Tibial artery (tissue), 4 donors: ENCODE results near the gene CREB3L2.
A peak's percentile ranks its signal among the peaks of the same experiment; 100 is the strongest.

ENCODE experiments used
- DNase-seq, 2 donors: peaks; one replicate each; pipeline ENCODE4 v3.0.0-alpha.2; 2019
- H3K27ac ChIP-seq, 2 donors: fragments of 200-600 bp; sonication (generic) in 1 of 2; 1 replicate in 1 of 2; 2 replicates in 1 of 2; pipeline ENCODE4 v1.5.1; 2018 to 2019; ENCODE audit warnings: mild to moderate bottlenecking in 1 of 2
- H3K27me3 ChIP-seq, 2 donors: fragments of 200-600 bp; sonication (generic) in 1 of 2; one replicate each; pipeline versions ENCODE4 v1.5.1 to v1.6.0; 2016 to 2019
- H3K36me3 ChIP-seq, 3 donors: fragments of 200-600 bp; sonication (generic) in 2 of 3; one replicate each; pipeline ENCODE4 v1.5.1; 2016 to 2019; ENCODE audit warnings: mild to moderate bottlenecking in 2 of 3
- H3K4me1 ChIP-seq, 4 donors: fragments of 200-600 bp; sonication (generic) in 2 of 4; 1 replicate in 3 of 4; 2 replicates in 1 of 4; pipeline ENCODE4 v1.5.1; 2016 to 2019
- H3K4me3 ChIP-seq, 2 donors: fragments of 200-600 bp; sonication (generic) in 1 of 2; 1 replicate in 1 of 2; 2 replicates in 1 of 2; pipeline ENCODE4 v1.5.1; 2018 to 2019; ENCODE audit warnings: mild to moderate bottlenecking in 2 of 2
- H3K9me3 ChIP-seq, 3 donors: fragments of 200-600 bp; sonication (generic) in 1 of 3; one replicate each; pipeline ENCODE4 v1.5.1; 2016 to 2019
- CTCF ChIP-seq, 2 experiments: fragments of 200-600 bp in 1 of 2; fragments of 450-650 bp in 1 of 2; IDR thresholded peaks; one replicate each; pipeline ENCODE4 v1.5.1; 2017 to 2019; ENCODE audit warnings: antibody characterized with exemption in 2 of 2, mild to moderate bottlenecking in 1 of 2, moderate library complexity in 1 of 2
- intact Hi-C: fragments of 100-400 bp; cut with DNase I; formaldehyde crosslinking; loops from one replicate; pipeline ENCODE4 v1.15.0; 2023; ENCODE audit warnings: low total_unique reads

The CREB3L2 gene

GRCh38 chr7:137878333-137878961 is 123.4 kb downstream of the CREB3L2 start:
- peak; percentile 75 to 86 for DNase-seq
- peaks cover 33 to 75% (median 38%) of the 10 kb centered on the region in 3 donors for H3K36me3 ChIP-seq
- H3K4me3 ChIP-seq: no peak overlapping the region
- TF ChIP-seq CTCF (IDR thresholded peaks at IDR 0.05): no peak
- H3K4me1 ChIP-seq: peaks cover 0 to 89% (median 20%) of the 10 kb centered on the region in 4 donors
- intact Hi-C loops: no loop called here
- no peaks in the 10 kb centered on the region for H3K27me3 ChIP-seq
- H3K27ac ChIP-seq: peak overlapping the region; percentile 62 to 65
- peaks cover 0 to 5% (median 0%) of the 10 kb centered on the region in 3 donors for H3K9me3 ChIP-seq

- Histone ChIP-seq H3K4me1 (peaks cover 0 to 79% (median 16%) of the 10 kb centered on the region in 4 donors), H3K27me3 (no peaks in the 10 kb centered on the region), H3K27ac (peak overlapping the region; percentile 30 to 65), H3K4me3 (no peak overlapping the region), H3K36me3 (peaks cover 23 to 70% (median 25%) of the 10 kb centered on the region in 3 donors), H3K9me3 (peaks cover 0 to 5% (median 0%) of the 10 kb centered on the region in 3 donors)
- TF ChIP-seq CTCF (IDR thresholded peaks at IDR 0.05): no peak
- DNase-seq: no peak
- intact Hi-C loops: no loop called here
Observed at GRCh38 chr7:137877027-137877675, 124.7 kb downstream of the CREB3L2 start.

GRCh38 chr7:137875746-137876145 is 126.1 kb downstream of the CREB3L2 start:
- Histone ChIP-seq H3K4me1 (peaks cover 0 to 84% (median 16%) of the 10 kb centered on the region in 4 donors), H3K27ac (peak overlapping the region in 1 of 2 donors; percentile 35), H3K36me3 (peaks cover 12 to 62% (median 13%) of the 10 kb centered on the region in 3 donors), H3K9me3 (no peaks in the 10 kb centered on the region), H3K27me3 (no peaks in the 10 kb centered on the region), H3K4me3 (no peak overlapping the region)
- no peak for TF ChIP-seq CTCF (IDR thresholded peaks at IDR 0.05)
- intact Hi-C loops: no loop called here
- DNase-seq: no peak

- DNase-seq: no peak
- Histone ChIP-seq H3K36me3 (peaks cover 4 to 46% (median 6%) of the 10 kb centered on the region in 3 donors), H3K4me1 (peaks cover 0 to 71% (median 11%) of the 10 kb centered on the region in 4 donors), H3K27ac (peak overlapping the region; percentile 2 to 35), H3K4me3 (no peak overlapping the region), H3K27me3 (no peaks in the 10 kb centered on the region), H3K9me3 (no peaks in the 10 kb centered on the region)
- intact Hi-C loops: no loop called here
- TF ChIP-seq CTCF (IDR thresholded peaks at IDR 0.05): no peak
Observed at GRCh38 chr7:137873979-137874777, 127.7 kb downstream of the CREB3L2 start.

GRCh38 chr7:137873524-137873923 is 128.4 kb downstream of the CREB3L2 start:
- DNase-seq: no peak
- Histone ChIP-seq H3K9me3 (no peaks in the 10 kb centered on the region), H3K4me1 (peaks cover 0 to 65% (median 10%) of the 10 kb centered on the region in 4 donors), H3K36me3 (peaks cover 4 to 40% (median 6%) of the 10 kb centered on the region in 3 donors), H3K27ac (peak overlapping the region; percentile 2 to 35), H3K27me3 (no peaks in the 10 kb centered on the region), H3K4me3 (no peak overlapping the region)
- no peak for TF ChIP-seq CTCF (IDR thresholded peaks at IDR 0.05)
- intact Hi-C loops: no loop called here
